Measurements from ENCODE around the gene TMA16. TPM values are rescaled to one million over a fixed set of nuclear protein-coding genes. Genes with fewer than 3 reads are reported as not detected.
A peak's percentile ranks its signal among the peaks of the same experiment; 100 is the strongest.
"Not testable (repeated sequence)": the region's sequence is repeated elsewhere in the genome, so short reads cannot be mapped to it uniquely, and the experiment has no call there.

TMA16 gene
- total and polyA plus RNA-seq, 2 donors from 2014 or later: 12.8 to 26.9 TPM

- no peaks in the 10 kb centered on the region for H3K27me3 ChIP-seq (ENCODE audit: control insufficient read depth, insufficient read depth, low read length)
- no peaks in the 10 kb centered on the region for H3K36me3 ChIP-seq (ENCODE audit: control insufficient read depth in 2 of 3, insufficient read depth in 3 of 3, low read length in 3 of 3)
- peak in 1 of 5 donors; percentile 31 for DNase-seq
- H3K27ac ChIP-seq (ENCODE audit: low read depth in 2 of 2, low read length in 2 of 2): no peak overlapping the region
- intact Hi-C loops (cut with DNase I): no loop called here
- H3K4me3 ChIP-seq (ENCODE audit: low read length in 3 of 3): no peak overlapping the region
- H3K9me3 ChIP-seq (ENCODE audit: control insufficient read depth in 2 of 3, insufficient read depth in 1 of 3, low read length in 3 of 3): no peaks in the 10 kb centered on the region
- no peak overlapping the region for H3K9ac ChIP-seq (ENCODE audit: low read length in 3 of 3)
- TF ChIP-seq, protein P1, sequence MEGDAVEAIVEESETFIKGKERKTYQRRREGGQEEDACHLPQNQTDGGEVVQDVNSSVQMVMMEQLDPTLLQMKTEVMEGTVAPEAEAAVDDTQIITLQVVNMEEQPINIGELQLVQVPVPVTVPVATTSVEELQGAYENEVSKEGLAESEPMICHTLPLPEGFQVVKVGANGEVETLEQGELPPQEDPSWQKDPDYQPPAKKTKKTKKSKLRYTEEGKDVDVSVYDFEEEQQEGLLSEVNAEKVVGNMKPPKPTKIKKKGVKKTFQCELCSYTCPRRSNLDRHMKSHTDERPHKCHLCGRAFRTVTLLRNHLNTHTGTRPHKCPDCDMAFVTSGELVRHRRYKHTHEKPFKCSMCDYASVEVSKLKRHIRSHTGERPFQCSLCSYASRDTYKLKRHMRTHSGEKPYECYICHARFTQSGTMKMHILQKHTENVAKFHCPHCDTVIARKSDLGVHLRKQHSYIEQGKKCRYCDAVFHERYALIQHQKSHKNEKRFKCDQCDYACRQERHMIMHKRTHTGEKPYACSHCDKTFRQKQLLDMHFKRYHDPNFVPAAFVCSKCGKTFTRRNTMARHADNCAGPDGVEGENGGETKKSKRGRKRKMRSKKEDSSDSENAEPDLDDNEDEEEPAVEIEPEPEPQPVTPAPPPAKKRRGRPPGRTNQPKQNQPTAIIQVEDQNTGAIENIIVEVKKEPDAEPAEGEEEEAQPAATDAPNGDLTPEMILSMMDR (IDR thresholded peaks at IDR 0.05; ENCODE audit: borderline replicate concordance, extremely low read depth, insufficient read depth): no peak
- no peaks in the 10 kb centered on the region for H3K4me1 ChIP-seq (ENCODE audit: control insufficient read depth in 2 of 3, insufficient read depth in 2 of 3, low read depth in 1 of 3, low read length in 3 of 3)
- no peak for FAIRE-seq
Observed at GRCh38 chr4:163536091-163536490, 41.6 kb downstream of the TMA16 start.

DNA sequence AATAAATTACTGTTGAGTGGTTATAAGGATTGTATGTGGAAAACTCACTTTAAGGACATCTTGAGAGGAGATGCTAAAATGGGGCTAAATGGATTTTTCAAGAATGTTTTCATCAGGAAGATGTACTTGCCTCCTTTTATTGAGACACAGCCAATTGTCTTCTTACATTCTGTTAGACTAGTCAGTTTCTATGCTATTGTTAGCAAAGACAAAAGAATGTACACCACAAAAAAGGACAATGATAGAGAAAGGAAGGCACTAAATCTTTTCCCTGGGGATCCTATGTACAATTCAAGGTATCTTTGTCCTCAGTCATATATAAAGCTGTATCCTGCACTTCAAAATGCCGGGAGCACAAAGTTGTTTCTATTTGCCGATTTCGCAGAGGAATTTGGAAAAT, 42.6 kb downstream of the TMA16 start:
- Histone ChIP-seq H3K4me3 (ENCODE audit: low read length in 3 of 3) (no peak overlapping the region), H3K9ac (ENCODE audit: low read length in 3 of 3) (no peak overlapping the region), H3K36me3 (ENCODE audit: control insufficient read depth in 2 of 3, insufficient read depth in 3 of 3, low read length in 3 of 3) (no peaks in the 10 kb centered on the region), H3K27ac (ENCODE audit: low read depth in 2 of 2, low read length in 2 of 2) (no peak overlapping the region), H3K9me3 (ENCODE audit: control insufficient read depth in 2 of 3, insufficient read depth in 1 of 3, low read length in 3 of 3) (no peaks in the 10 kb centered on the region), H3K4me1 (ENCODE audit: control insufficient read depth in 2 of 3, insufficient read depth in 2 of 3, low read depth in 1 of 3, low read length in 3 of 3) (no peaks in the 10 kb centered on the region), H3K27me3 (ENCODE audit: control insufficient read depth, insufficient read depth, low read length) (no peaks in the 10 kb centered on the region)
- intact Hi-C loops (cut with DNase I): no loop called here
- TF ChIP-seq, protein P1 (IDR thresholded peaks at IDR 0.05; ENCODE audit: borderline replicate concordance, extremely low read depth, insufficient read depth): no peak
- FAIRE-seq (no peak), DNase-seq (no peak)

- H3K4me3 ChIP-seq (ENCODE audit: low read length in 3 of 3); FAIRE-seq; H3K27ac ChIP-seq (ENCODE audit: low read depth in 2 of 2, low read length in 2 of 2); H3K36me3 ChIP-seq (ENCODE audit: control insufficient read depth in 2 of 3, insufficient read depth in 3 of 3, low read length in 3 of 3); H3K4me1 ChIP-seq (ENCODE audit: control insufficient read depth in 2 of 3, insufficient read depth in 2 of 3, low read depth in 1 of 3, low read length in 3 of 3); DNase-seq; H3K27me3 ChIP-seq (ENCODE audit: control insufficient read depth, insufficient read depth, low read length); H3K9ac ChIP-seq (ENCODE audit: low read length in 3 of 3); H3K9me3 ChIP-seq (ENCODE audit: control insufficient read depth in 2 of 3, insufficient read depth in 1 of 3, low read length in 3 of 3); intact Hi-C loops (cut with DNase I): not testable (repeated sequence)
Observed at GRCh38 chr4:163538820-163539219, 44.3 kb downstream of the TMA16 start.

DNA sequence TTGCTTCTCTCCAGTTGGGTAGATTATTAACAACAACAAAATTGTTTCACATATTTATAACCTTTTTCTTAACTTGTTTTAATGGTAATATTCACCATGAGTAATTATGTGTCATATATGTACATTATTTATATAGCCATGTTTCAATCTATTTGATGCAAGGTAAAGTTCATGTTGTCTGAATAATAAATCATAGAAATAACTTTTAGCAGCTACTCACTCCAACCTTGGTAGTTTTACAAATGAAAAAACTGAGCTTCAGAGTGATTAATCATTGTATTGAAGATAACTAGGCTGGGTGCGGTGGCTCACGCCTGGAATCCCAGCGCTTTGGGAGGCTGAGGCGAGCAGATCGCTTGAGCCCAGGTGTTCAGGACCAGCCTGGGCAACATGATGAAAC, 46.0 kb downstream of the TMA16 start:
- no peaks in the 10 kb centered on the region for H3K9me3 ChIP-seq (ENCODE audit: control insufficient read depth in 2 of 3, insufficient read depth in 1 of 3, low read length in 3 of 3)
- TF ChIP-seq, protein P1 (IDR thresholded peaks at IDR 0.05; ENCODE audit: borderline replicate concordance, extremely low read depth, insufficient read depth): no peak
- no peak overlapping the region for H3K9ac ChIP-seq (ENCODE audit: low read length in 3 of 3)
- no peaks in the 10 kb centered on the region for H3K36me3 ChIP-seq (ENCODE audit: control insufficient read depth in 2 of 3, insufficient read depth in 3 of 3, low read length in 3 of 3)
- no peak overlapping the region for H3K27ac ChIP-seq (ENCODE audit: low read depth in 2 of 2, low read length in 2 of 2)
- no peak for FAIRE-seq
- no peak for DNase-seq
- intact Hi-C loops (cut with DNase I): loop anchor here (10.0 kb wide), 1 partner anchor 1046 kb away; no protein-coding TSS in a partner anchor
- no peaks in the 10 kb centered on the region for H3K4me1 ChIP-seq (ENCODE audit: control insufficient read depth in 2 of 3, insufficient read depth in 2 of 3, low read depth in 1 of 3, low read length in 3 of 3)
- no peak overlapping the region for H3K4me3 ChIP-seq (ENCODE audit: low read length in 3 of 3)
- H3K27me3 ChIP-seq (ENCODE audit: control insufficient read depth, insufficient read depth, low read length): no peaks in the 10 kb centered on the region
